Measurements from ENCODE around the gene PRB2. TPM values are rescaled to one million over a fixed set of nuclear protein-coding genes. Genes with fewer than 3 reads are reported as not detected.
"Not testable (repeated sequence)": the region's sequence is repeated elsewhere in the genome, so short reads cannot be mapped to it uniquely, and the experiment has no call there.

The PRB2 gene
- total and polyA plus RNA-seq, 2 donors (not counting 1 experiment from before 2014, with no cell fraction given): not detected

DNA sequence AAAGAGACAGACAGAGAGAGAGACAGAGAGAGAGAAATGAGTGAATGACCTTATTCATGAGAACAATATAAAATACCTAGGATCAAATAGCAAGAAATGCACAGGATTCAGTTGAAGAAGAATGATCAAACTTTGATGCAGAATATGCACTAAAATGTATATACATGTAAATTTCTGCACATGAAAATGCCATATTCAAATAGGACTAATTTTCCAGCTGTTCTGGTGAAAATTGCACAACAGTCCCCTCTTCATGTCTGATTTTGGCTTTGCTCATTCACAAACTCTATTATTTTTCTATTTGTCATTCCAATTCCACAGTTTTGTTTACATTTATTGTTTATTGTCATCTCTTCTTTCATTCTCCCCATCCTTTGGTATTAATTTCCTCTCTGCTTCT is 34.2 kb downstream of the PRB2 start:
- H4K20me1 ChIP-seq (ENCODE audit: control insufficient read depth, extremely low read depth, insufficient read depth, low read length): no peaks in the 10 kb centered on the region
- no peak overlapping the region for H3K4me3 ChIP-seq (replicated peaks in 1 of 4; ENCODE audit: control extremely low read depth in 1 of 4, insufficient read depth in 1 of 4, low read depth in 3 of 4, low read length in 4 of 4)
- H3K27ac ChIP-seq (ENCODE audit: insufficient read depth, low read length): no peak overlapping the region
- H3K9me3 ChIP-seq (ENCODE audit: control insufficient read depth, insufficient read depth, low read depth, low read length): no peaks in the 10 kb centered on the region
- H3K9ac ChIP-seq (ENCODE audit: insufficient read depth, low read length): no peak overlapping the region
- no peak overlapping the region for H2AFZ ChIP-seq (ENCODE audit: low read length)
- TF ChIP-seq, protein P1, sequence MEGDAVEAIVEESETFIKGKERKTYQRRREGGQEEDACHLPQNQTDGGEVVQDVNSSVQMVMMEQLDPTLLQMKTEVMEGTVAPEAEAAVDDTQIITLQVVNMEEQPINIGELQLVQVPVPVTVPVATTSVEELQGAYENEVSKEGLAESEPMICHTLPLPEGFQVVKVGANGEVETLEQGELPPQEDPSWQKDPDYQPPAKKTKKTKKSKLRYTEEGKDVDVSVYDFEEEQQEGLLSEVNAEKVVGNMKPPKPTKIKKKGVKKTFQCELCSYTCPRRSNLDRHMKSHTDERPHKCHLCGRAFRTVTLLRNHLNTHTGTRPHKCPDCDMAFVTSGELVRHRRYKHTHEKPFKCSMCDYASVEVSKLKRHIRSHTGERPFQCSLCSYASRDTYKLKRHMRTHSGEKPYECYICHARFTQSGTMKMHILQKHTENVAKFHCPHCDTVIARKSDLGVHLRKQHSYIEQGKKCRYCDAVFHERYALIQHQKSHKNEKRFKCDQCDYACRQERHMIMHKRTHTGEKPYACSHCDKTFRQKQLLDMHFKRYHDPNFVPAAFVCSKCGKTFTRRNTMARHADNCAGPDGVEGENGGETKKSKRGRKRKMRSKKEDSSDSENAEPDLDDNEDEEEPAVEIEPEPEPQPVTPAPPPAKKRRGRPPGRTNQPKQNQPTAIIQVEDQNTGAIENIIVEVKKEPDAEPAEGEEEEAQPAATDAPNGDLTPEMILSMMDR (conservative IDR thresholded peaks at IDR 0.05 in 1 of 2, IDR thresholded peaks at IDR 0.05 in 1 of 2; ENCODE audit: low read depth in 1 of 2, low read length in 2 of 2): no peak
- TF ChIP-seq EZH2 (IDR thresholded peaks at IDR 0.05; ENCODE audit: low read length, missing control alignments): no peak
- DNase-seq (ENCODE audit: low read depth in 2 of 2): no peak
- no peaks in the 10 kb centered on the region for H3K79me2 ChIP-seq (ENCODE audit: control insufficient read depth, insufficient read depth, low read length)
- no peaks in the 10 kb centered on the region for H3K4me1 ChIP-seq (ENCODE audit: control insufficient read depth, extremely low read depth, insufficient read depth, low read length)
- no peak overlapping the region for H3K4me2 ChIP-seq (ENCODE audit: extremely low read depth, insufficient read depth, low read length)
- H3K27me3 ChIP-seq (ENCODE audit: control insufficient read depth, insufficient read depth, low read length): no peaks in the 10 kb centered on the region
- no peaks in the 10 kb centered on the region for H3K36me3 ChIP-seq (ENCODE audit: control insufficient read depth, insufficient read depth, low read length)

DNA sequence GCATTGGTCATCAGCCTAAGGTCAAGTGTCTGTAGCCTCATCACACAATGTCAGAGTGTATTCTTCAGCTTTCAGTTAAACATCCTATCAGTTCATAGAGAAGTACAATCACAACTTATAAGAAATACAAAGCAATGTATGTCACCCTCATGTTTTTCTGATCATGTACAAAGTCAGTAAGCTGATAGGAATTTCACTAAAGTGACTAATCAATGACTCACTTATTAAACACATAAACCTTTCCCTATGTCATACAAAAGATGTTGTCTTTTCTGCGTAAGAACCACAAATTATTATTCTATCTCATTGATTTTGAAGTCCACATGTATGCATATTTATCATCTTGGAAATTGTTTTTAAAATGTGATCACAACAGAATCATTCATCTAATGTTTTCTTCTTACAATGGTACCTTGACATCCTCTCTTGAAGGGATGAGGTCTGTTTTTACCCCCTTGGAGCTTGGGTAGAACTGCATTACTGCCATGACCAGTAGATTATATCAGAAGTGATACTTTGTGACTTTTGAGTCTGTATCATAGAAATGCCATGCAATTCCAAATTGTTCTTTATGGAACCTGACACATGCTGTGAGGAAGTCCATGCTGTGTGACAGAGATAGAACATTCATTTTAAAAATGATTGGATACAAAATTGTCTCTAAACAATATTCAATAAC is 35.0 kb downstream of the PRB2 start:
- H3K9ac ChIP-seq (ENCODE audit: insufficient read depth, low read length); H3K4me3 ChIP-seq (replicated peaks in 1 of 4; ENCODE audit: control extremely low read depth in 1 of 4, insufficient read depth in 1 of 4, low read depth in 3 of 4, low read length in 4 of 4); H3K36me3 ChIP-seq (ENCODE audit: control insufficient read depth, insufficient read depth, low read length); H3K4me2 ChIP-seq (ENCODE audit: extremely low read depth, insufficient read depth, low read length); H3K27me3 ChIP-seq (ENCODE audit: control insufficient read depth, insufficient read depth, low read length); H2AFZ ChIP-seq (ENCODE audit: low read length); H3K79me2 ChIP-seq (ENCODE audit: control insufficient read depth, insufficient read depth, low read length); H3K27ac ChIP-seq (ENCODE audit: insufficient read depth, low read length); H3K4me1 ChIP-seq (ENCODE audit: control insufficient read depth, extremely low read depth, insufficient read depth, low read length); H3K9me3 ChIP-seq (ENCODE audit: control insufficient read depth, insufficient read depth, low read depth, low read length); H4K20me1 ChIP-seq (ENCODE audit: control insufficient read depth, extremely low read depth, insufficient read depth, low read length): not testable (repeated sequence)
- peak; percentile 29 to 41 for DNase-seq (ENCODE audit: low read depth in 2 of 2)

DNA sequence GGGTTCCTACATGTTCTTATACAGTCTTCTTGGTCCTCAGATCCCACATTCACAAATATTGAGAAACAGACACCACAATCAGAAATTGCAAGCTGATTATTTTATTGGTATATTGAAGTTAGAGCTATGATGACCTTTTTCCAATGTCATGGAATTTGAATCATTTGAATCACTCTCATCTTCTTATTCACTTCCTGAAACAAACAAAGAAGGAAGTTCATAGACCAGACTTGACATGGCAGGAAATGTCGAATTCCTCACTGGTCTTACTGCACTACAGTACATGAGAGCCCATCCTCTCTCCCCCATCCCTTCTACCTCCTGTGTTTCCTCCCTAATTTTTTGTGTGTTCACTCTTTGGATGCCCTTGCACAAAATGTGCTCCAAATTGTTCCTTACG is 43.6 kb downstream of the PRB2 start:
- H3K4me1 ChIP-seq (ENCODE audit: control insufficient read depth, extremely low read depth, insufficient read depth, low read length): not testable (repeated sequence)

DNA sequence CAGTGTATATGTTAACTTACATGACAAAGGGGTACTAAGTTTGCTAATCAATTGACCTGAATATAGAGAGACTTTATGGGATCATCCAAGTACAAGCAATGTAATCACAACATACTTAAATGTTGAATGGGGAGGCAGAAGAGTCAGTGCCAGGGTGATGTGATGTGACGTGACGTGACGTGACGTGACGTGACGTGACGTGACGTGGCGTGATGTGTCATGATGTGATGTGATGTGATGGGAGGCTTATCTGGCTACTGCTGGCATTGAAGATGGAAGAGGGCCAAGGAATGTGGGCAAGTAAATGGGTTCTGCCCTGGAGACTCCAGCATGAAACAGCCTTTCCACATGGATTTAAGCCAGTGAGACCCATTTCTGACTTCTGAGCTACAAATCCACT is 46.9 kb downstream of the PRB2 start:
- no peak for DNase-seq (ENCODE audit: low read depth in 2 of 2)
- no peak overlapping the region for H3K27ac ChIP-seq (ENCODE audit: insufficient read depth, low read length)
- H3K9me3 ChIP-seq (ENCODE audit: control insufficient read depth, insufficient read depth, low read depth, low read length): no peaks in the 10 kb centered on the region
- no peaks in the 10 kb centered on the region for H3K4me1 ChIP-seq (ENCODE audit: control insufficient read depth, extremely low read depth, insufficient read depth, low read length)
- TF ChIP-seq EZH2 (IDR thresholded peaks at IDR 0.05; ENCODE audit: low read length, missing control alignments): no peak
- TF ChIP-seq, protein P1 (conservative IDR thresholded peaks at IDR 0.05 in 1 of 2, IDR thresholded peaks at IDR 0.05 in 1 of 2; ENCODE audit: low read depth in 1 of 2, low read length in 2 of 2): no peak
- no peaks in the 10 kb centered on the region for H3K36me3 ChIP-seq (ENCODE audit: control insufficient read depth, insufficient read depth, low read length)
- no peak overlapping the region for H3K9ac ChIP-seq (ENCODE audit: insufficient read depth, low read length)
- no peaks in the 10 kb centered on the region for H3K79me2 ChIP-seq (ENCODE audit: control insufficient read depth, insufficient read depth, low read length)
- H4K20me1 ChIP-seq (ENCODE audit: control insufficient read depth, extremely low read depth, insufficient read depth, low read length): no peaks in the 10 kb centered on the region
- H3K27me3 ChIP-seq (ENCODE audit: control insufficient read depth, insufficient read depth, low read length): no peaks in the 10 kb centered on the region
- H3K4me2 ChIP-seq (ENCODE audit: extremely low read depth, insufficient read depth, low read length): no peak overlapping the region
- no peak overlapping the region for H2AFZ ChIP-seq (ENCODE audit: low read length)
- H3K4me3 ChIP-seq (replicated peaks in 1 of 4; ENCODE audit: control extremely low read depth in 1 of 4, insufficient read depth in 1 of 4, low read depth in 3 of 4, low read length in 4 of 4): no peak overlapping the region

More for the DNA sequence above, 43.6 kb downstream of the PRB2 start:
- H2AFZ ChIP-seq (ENCODE audit: low read length); H3K79me2 ChIP-seq (ENCODE audit: control insufficient read depth, insufficient read depth, low read length); H4K20me1 ChIP-seq (ENCODE audit: control insufficient read depth, extremely low read depth, insufficient read depth, low read length); DNase-seq (ENCODE audit: low read depth in 2 of 2); H3K27ac ChIP-seq (ENCODE audit: insufficient read depth, low read length); H3K36me3 ChIP-seq (ENCODE audit: control insufficient read depth, insufficient read depth, low read length); H3K9ac ChIP-seq (ENCODE audit: insufficient read depth, low read length); H3K9me3 ChIP-seq (ENCODE audit: control insufficient read depth, insufficient read depth, low read depth, low read length); H3K4me2 ChIP-seq (ENCODE audit: extremely low read depth, insufficient read depth, low read length); H3K4me3 ChIP-seq (replicated peaks in 1 of 4; ENCODE audit: control extremely low read depth in 1 of 4, insufficient read depth in 1 of 4, low read depth in 3 of 4, low read length in 4 of 4); H3K27me3 ChIP-seq (ENCODE audit: control insufficient read depth, insufficient read depth, low read length): not testable (repeated sequence)
